ENCODE results near the gene GAB2.

Gene GAB2

DNA sequence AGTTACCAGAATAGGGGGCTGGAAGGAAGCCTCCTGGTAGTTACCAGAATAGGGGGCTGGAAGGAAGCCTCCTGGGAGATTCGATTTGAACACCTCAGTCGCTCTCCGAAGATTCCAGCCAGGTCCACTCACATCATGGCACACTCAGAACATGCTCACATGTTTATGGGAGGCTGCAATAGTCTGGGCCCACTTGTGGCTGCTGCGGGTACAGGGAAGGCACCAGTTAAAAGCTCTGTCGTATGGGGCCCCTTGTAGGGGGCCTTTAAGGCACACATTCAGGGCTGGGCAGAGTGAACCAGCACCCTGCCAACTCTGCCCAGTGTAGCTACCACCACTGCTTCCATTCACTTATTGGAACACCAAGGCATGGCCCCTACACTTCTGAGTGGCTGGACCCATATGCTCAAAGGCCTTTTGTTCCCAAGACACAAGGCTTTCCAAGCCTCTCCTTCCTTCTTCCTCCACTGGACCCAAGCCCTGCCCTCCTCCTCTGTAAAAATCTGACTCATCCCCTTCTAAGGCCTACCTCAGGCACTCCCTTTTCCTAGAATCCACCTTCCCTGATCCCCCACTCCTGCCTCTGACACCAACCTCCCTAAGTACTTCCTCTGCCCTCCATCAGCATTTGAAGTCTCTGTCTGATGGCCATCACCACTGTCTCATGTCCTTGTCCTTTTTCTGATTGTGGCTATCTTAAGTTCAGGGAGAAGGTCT is 200.9 kb downstream of the GAB2 start:
- TF ChIP-seq, protein P1, sequence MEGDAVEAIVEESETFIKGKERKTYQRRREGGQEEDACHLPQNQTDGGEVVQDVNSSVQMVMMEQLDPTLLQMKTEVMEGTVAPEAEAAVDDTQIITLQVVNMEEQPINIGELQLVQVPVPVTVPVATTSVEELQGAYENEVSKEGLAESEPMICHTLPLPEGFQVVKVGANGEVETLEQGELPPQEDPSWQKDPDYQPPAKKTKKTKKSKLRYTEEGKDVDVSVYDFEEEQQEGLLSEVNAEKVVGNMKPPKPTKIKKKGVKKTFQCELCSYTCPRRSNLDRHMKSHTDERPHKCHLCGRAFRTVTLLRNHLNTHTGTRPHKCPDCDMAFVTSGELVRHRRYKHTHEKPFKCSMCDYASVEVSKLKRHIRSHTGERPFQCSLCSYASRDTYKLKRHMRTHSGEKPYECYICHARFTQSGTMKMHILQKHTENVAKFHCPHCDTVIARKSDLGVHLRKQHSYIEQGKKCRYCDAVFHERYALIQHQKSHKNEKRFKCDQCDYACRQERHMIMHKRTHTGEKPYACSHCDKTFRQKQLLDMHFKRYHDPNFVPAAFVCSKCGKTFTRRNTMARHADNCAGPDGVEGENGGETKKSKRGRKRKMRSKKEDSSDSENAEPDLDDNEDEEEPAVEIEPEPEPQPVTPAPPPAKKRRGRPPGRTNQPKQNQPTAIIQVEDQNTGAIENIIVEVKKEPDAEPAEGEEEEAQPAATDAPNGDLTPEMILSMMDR (IDR thresholded peaks at IDR 0.05; ENCODE audit: low read depth, low read length) = no peak
- peak in 1 of 2 donors; percentile 25 for DNase-seq (ENCODE audit: low read depth in 2 of 2)
- no peak overlapping the region for H3K4me3 ChIP-seq (replicated peaks in 1 of 2; ENCODE audit: low read depth in 2 of 2, low read length in 2 of 2)

DNA sequence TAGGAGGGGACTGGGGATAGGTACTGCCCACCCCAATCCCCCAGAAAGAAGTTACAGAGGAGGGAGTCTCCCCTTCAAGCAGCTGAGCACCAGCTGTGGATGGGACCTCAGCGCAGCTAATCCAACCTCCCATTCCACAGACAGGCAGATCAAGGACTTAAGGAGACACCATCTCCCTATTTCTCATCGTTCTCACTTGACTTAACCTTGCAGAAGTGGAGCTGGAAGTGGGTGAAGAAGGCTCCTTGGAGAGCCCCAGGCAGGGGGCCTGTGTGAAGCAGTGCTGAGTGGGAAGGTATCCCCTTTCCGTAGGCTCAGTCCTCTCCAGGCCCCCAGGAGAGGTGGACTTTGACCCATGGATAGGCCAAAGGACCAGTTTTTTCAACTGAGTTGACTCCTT is 201.6 kb downstream of the GAB2 start:
- TF ChIP-seq, protein P1 (IDR thresholded peaks at IDR 0.05; ENCODE audit: low read depth, low read length) = no peak
- no peak for DNase-seq (ENCODE audit: low read depth in 2 of 2)

DNA sequence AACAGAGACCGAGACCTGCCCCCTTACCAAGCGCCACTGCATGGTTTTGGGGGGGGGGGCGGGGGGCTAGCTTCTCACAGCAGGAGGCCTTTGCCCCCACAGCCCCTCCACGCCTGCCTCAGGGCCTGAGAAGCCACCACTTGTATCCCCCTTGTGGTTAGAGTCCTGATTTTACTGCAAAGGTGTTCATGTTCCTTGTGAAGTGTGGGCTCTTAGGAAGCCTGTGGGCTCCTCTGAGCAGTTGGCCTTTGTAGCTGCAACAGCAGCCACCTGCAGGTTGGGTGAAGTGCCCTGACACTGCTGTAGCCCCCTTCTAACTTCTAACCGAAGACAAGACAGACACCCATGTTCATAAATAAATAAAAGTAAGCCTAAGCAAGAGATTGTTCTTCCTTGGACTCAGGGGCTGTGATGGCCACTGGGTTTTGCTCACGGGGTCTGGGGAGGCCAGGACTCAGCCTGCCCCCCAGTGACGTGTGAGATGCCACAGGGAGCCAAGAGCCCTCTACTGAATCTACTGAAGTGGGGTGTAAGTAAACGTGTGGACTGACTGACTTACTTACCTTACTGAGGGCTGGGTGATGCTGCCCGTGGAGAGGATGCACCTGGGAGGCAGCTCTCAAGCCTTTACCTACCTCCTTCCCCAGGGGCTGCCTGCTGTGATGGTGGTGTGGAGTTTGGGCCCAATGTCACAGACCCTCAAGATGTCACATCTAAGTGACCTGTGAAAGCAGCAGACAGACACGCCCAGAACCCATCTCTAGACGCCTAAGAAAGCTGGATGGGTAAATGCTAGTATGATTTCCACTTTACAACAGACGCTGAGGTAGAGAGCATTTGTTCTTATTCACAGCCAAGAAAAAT is 203.1 kb downstream of the GAB2 start:
- TF ChIP-seq, protein P1 (IDR thresholded peaks at IDR 0.05; ENCODE audit: low read depth, low read length) = no peak
- no peak for DNase-seq (ENCODE audit: low read depth in 2 of 2)
- no peak overlapping the region for H3K4me3 ChIP-seq (replicated peaks in 1 of 2; ENCODE audit: low read depth in 2 of 2, low read length in 2 of 2)

More for the DNA sequence above, 201.6 kb downstream of the GAB2 start:
- H3K4me3 ChIP-seq (replicated peaks in 1 of 2; ENCODE audit: low read depth in 2 of 2, low read length in 2 of 2) = no peak overlapping the region

DNA sequence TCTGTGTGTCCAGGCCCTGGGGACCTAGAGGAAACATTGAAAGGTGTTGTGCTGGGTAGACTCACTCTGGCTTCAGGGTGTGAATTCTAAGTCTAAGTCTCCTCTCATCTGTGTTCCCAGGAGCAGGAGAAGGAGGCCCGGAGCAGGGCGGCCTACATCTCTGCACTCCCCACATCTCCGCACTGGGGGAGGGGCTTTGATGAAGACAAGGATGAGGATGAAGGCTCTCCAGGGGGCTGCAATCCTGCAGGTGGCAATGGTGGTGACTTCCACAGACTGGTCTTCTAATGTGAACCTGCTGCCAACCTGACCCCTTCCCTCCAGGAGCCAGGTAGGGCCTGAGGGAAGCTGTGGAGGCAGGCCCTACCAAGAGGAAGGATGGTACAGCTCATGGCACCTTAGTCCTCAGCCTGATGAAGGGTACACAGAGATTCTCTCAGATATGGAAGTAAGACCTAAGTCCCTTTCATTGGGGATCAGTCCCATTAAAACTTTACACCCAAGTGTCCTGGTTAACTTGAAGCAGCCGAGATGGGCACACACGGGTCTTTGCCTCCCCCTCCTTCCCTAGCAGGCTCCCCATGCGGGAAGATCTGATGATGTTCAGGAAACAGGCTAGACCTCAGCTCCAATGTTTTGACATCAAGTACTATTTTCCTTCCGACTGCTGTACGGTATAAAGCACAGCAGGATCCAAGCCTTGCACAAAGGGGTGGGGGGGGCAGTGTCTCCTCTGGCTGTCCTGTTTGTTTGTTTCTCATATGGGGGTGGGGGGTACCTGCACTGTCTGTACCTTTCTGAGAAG is 203.9 kb downstream of the GAB2 start:
- TF ChIP-seq, protein P1 (IDR thresholded peaks at IDR 0.05; ENCODE audit: low read depth, low read length) = no peak
- no peak overlapping the region for H3K4me3 ChIP-seq (replicated peaks in 1 of 2; ENCODE audit: low read depth in 2 of 2, low read length in 2 of 2)

DNA sequence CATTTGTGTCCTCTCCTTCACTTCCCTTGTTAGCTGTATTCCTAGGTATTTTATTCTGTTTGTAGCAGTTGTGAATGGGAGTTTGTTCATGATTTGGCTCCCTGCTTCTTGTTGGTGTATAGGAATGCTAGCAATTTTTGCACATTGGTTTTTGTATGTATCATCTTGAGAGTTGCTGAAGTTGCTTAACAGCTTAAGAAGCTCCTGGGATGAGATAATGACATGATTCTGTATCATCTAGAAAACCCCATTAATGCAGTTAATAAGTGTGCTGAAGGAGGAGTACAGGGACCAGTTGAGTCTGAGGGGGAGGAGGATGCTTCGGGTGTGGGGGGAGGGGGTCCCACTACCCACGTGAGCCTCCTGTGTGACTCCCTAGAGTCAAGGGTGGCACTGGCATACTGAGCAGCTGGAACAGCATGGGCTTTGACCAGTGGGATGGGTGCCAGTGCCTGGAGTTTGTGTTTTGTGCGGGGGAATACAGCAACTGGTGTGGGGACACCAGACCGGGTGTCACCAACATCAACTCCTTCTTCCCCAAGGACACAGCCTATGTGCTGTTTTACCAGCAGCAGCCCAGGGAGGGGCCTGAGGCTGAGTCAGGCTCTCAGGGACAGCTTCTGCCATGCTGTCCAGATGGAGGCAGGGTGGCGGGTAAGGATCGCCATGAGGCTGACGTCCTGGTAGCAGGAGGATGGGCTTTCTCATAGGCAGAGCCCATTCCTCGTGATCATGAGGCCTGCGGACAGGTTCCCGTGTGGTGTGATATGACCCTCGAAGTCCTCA is 204.8 kb downstream of the GAB2 start:
- peak; percentile 43 to 57 for DNase-seq (ENCODE audit: low read depth in 2 of 2)
- TF ChIP-seq, protein P1 (IDR thresholded peaks at IDR 0.05; ENCODE audit: low read depth, low read length) = no peak
- H3K4me3 ChIP-seq (replicated peaks in 1 of 2; ENCODE audit: low read depth in 2 of 2, low read length in 2 of 2) = no peak overlapping the region

More for the DNA sequence above, 203.9 kb downstream of the GAB2 start:
- no peak for DNase-seq (ENCODE audit: low read depth in 2 of 2)

DNA sequence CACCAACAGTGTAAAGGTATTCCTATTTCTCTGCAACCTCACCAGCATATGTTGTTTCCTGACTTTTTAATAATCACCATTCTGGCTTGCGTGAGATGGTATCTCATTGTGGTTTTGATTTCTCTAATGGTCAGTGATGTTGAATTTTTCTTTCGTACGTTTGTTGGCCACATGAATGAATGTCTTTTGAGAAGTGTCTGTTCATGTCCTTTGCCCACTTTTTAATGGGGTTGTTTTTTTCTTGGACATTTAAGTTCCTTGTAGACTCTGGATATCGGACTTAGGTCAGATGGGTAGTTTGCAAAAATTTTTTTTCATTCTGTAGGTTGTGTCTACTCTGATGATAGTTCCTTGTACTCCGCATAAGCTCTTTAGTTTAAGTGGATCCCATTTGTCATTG is 206.1 kb downstream of the GAB2 start:
- H3K4me3 ChIP-seq (replicated peaks in 1 of 2; ENCODE audit: low read depth in 2 of 2, low read length in 2 of 2) = no peak overlapping the region
- TF ChIP-seq, protein P1 (IDR thresholded peaks at IDR 0.05; ENCODE audit: low read depth, low read length) = no peak
- no peak for DNase-seq (ENCODE audit: low read depth in 2 of 2)

All from cardiac fibroblast (primary cell).